SK-MEL-5 (cell line): ENCODE data around the gene RRAD. TPM values are rescaled to one million over a fixed set of nuclear protein-coding genes. Genes with fewer than 3 reads are reported as not detected.

Experiments used
- DNase-seq: peaks from one replicate; pipeline ENCODE4 v3.0.0-alpha.2; 2016; ENCODE audit warnings: low read depth, low spot score
- in situ Hi-C: cut with HindIII; loops from 2 replicates; pipeline ENCODE4 v1.10.0; 2016; ENCODE audit warnings: low sequenced_read_pairs, high pct_unique_total_duplicates, low pct_unique_long_range_greater_than_20kb
- total RNA-seq: library from RNA; depleted of rRNA; stranded (reverse); fragments of >200 nt; shearing (Covaris generic); gene quantifications from 2 replicates; pipeline ENCODE4 v1.2.3, GENCODE V29; 2014; rRNA removed

The RRAD gene
- total RNA-seq, 1 experiment from 2014 or later: not detected

DNA sequence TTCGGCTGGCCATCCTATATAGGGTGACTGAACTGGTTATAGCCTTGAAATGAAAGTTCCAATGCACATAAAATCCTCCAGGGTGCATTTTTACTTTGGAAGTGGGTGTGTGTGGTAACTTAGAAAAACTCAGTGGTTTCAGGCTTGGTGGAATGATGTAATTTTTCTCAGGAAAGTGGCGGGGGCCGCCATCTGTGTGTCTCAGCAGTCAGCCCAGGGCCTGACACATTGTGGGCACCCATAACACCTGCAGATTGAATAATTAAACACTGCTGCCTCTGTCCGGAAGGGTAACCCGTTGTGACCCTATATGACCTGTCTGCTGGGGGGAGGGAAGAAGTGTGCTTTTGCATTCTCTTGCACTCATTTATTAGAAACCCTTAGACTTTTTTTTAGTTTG, 47.3 kb downstream of the RRAD start:
- in situ Hi-C loops: no loop called here
- no peak for DNase-seq

DNA sequence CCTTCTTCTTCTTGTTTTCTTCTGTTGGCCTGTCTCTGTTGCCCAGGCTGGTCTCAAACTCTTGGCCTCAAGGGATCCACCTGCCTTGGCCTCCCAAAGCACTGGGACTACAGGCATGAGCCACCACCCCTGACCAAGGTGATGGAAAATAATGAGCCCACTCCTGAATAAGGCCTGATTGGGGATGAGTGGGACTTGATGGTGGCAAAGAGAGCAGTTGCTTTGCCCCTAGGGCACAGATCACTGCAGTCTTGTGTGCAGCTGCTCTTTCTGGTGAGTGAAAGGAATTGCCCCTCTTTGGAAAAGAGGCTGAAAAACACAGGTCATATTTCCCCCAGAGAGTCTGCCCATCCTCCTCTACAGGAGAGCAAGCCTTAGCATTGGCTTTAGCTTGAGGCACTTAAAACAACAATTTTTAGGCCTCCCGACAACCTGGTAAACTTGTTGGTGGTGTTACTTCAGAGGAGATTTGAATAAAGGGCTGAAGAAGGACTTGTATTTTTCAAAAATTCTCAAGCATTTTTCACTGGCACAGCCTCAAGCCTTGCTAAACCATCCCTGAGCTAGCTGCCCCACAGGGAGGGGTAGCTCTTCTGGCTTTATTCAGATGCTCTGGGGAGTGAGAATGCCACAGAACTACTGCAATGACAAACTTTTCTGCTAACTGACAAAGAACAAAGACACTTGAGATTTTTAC, 51.1 kb downstream of the RRAD start:
- no peak for DNase-seq
- in situ Hi-C loops: no loop called here

DNA sequence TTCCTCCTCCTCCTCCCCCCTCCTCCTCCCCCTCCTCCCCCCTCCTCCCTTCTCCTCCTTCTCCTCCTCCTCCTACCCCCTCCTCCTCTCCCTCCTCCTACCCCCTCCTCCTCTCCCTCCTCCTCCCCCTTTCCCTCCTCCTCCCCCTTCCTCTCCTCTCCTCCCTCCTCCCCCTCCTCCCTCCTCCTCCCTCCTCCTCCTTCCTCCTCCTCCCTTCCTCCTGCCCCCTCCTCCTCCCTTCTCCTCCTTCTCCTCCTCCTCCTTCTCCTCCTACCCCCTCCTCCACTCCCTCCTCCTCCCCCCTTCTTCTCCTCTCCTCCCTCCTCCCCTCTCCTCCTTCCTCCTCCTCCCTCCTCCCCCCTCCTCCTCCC, 51.7 kb downstream of the RRAD start:
- in situ Hi-C loops: no loop called here

DNA sequence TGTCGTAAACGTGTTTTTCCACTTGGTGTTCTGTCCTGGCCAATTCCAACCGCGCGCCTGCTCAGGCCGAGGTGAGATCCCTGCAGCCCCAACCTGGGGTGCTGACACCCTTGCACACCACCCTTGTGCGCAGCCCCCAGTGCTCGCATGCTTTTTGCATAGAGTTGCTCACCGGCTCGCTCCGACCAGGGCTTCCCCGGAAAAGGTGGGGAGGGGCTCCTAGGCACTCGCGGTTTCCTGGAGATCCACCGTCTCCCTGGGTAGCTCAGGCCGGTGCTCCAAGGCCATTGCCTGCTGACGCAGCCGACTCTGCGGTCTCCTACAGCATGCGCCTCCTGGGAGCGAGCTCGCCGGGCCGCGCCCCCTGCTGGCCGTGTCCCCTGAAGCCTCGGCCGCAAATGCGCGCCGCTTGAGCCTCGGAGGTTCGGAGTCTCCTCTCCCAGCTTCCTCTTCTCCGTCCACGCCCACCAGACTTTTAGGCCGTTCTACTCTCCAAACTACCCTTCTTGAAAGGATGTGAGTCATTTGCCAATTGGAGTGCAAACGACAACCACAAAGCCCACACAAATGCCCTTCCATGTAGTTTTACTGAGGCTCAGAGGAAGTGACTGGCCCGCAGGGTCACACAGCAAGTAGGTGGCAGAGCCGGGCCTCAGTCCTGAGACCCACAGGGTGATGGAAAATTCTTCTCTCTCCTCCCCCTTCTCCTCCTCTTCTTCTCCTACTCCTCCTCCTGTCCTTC, 52.2 kb downstream of the RRAD start:
- in situ Hi-C loops: no loop called here
- DNase-seq: peak; percentile 87

More for the DNA sequence above, 51.7 kb downstream of the RRAD start:
- no peak for DNase-seq

DNA sequence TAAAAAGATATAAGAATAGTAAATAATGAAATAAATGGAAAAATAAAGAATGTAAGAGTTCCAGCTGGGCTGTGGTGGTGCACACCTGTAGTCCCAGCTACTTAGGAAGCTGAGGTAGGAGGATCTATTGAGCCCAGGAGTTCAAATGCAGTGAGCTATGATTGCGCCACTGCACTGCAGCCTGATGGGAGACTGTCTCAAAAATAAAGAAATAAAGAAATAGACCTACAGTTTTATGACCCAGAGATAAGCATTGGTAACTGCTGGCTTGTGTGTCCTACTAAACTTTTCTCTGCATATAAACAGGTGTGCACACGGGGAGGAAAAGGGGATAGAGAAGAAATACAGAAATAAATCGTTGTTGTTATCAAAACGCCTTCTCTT, 52.8 kb downstream of the RRAD start:
- DNase-seq: no peak
- in situ Hi-C loops: no loop called here

DNA sequence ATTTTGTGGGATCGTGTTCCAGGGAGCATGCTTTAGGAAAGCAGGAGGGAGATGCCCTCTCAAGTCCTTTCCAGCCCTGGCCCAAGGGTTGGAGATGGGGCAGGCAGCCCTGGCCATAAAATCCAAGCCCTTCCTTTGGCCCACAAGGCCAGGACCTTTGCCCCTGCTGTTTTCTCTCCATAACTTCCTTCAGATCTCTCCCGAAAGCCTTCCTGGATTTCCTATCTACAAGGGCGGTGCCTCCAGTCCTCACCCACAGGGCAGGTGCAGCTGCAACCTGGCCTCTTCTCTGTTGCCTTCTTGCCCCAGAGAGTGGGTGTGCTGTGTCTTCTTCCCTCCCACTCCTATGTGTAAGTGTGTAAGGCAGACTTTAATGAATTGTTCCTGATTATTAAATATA, 53.5 kb downstream of the RRAD start:
- DNase-seq: no peak
- in situ Hi-C loops: no loop called here

Other genes starting within 250 kb of the RRAD start
- gene CMTM4, start 228.8 kb downstream of the RRAD start, total RNA-seq: 32.7 and 36.9 TPM in 2 replicates
- gene DYNC1LI2, start 173.9 kb downstream of the RRAD start, total RNA-seq: 118 and 127 TPM in 2 replicates
- not detected in 2 replicates for gene TERB1, start 124.0 kb downstream of the RRAD start, total RNA-seq
- 110 and 114 TPM in 2 replicates for gene NAE1, start 94.6 kb downstream of the RRAD start, total RNA-seq
- not detected in 2 replicates for gene CA7, start 81.1 kb downstream of the RRAD start, total RNA-seq
- gene PDP2, start 45.0 kb downstream of the RRAD start, total RNA-seq: 7.8 and 11.0 TPM in 2 replicates
- not detected in 2 replicates for gene CDH16, start 6.7 kb downstream of the RRAD start, total RNA-seq
- 134 and 148 TPM in 2 replicates for gene CIAO2B, start 8.9 kb upstream of the RRAD start, total RNA-seq
- gene CES2, start 10.0 kb upstream of the RRAD start, total RNA-seq: 14.8 and 19.4 TPM in 2 replicates
- 0.29 and 1.5 TPM in 2 replicates for gene CES3, start 35.7 kb upstream of the RRAD start, total RNA-seq
- not detected in 2 replicates for gene CES4A, start 63.1 kb upstream of the RRAD start, total RNA-seq
- gene CBFB, start 103.6 kb upstream of the RRAD start, total RNA-seq: 51.5 and 58.6 TPM in 2 replicates
- 17.1 and 18.8 TPM in 2 replicates for gene PHAF1, start 184.4 kb upstream of the RRAD start, total RNA-seq
- gene B3GNT9, start 225.5 kb upstream of the RRAD start, total RNA-seq: 0.92 and 2.0 TPM in 2 replicates
- gene TRADD, start 234.4 kb upstream of the RRAD start, total RNA-seq: 18.3 and 21.1 TPM in 2 replicates
- gene FBXL8, start 234.4 kb upstream of the RRAD start, total RNA-seq: 5.1 and 6.4 TPM in 2 replicates
- gene HSF4, start 239.2 kb upstream of the RRAD start, total RNA-seq: 28.7 and 40.9 TPM in 2 replicates
- gene NOL3, start 245.0 kb upstream of the RRAD start, total RNA-seq: 7.8 and 13.2 TPM in 2 replicates